PC-3 (cell line): Measurements from ENCODE around the gene UBA1. TPM values are rescaled to one million over a fixed set of nuclear protein-coding genes. Genes with fewer than 3 reads are reported as not detected.

Experiments
- ATAC-seq: fragments of 200-7000 bp; cut with Tn5 transposase; 2 replicates; pipeline ENCODE4 v1.9.1; 2020; ENCODE audit warnings: mild to moderate bottlenecking, moderate library complexity
- BruUV-seq: library from RNA; stranded (reverse); fragments of 400-500 nt; replicated peaks from 2 replicates; lab custom pipeline; 2021; lab: Mats Ljungman, UMichigan
- CTCF ChIA-PET: fragments of 300-600 bp; sonication (Branson Sonifier 250); formaldehyde crosslinking; loops from one replicate; lab custom pipeline; 2022; ENCODE audit warnings: antibody characterized with exemption; lab: Charles Lee
- POLR2A ChIA-PET: fragments of 300-600 bp; sonication (Branson Sonifier 250); formaldehyde crosslinking; loops from one replicate; lab custom pipeline; 2022; ENCODE audit warnings: antibody characterized with exemption; ENCODE audit not compliant: unreplicated experiment; lab: Charles Lee
- DNase-seq: peaks from one replicate; pipeline ENCODE4 v3.0.0-alpha.2; 2015
- H2AFZ ChIP-seq: fragments of 300-600 bp; sonication (generic); 2 replicates; pipeline ENCODE4 v1.6.0; 2016; ENCODE audit warnings: antibody characterized with exemption, low read length
- H3F3A ChIP-seq: fragments of 300-600 bp; sonication (generic); one replicate; pipeline ENCODE4 v1.6.0; 2017; ENCODE audit warnings: antibody characterized with exemption, low read length, control low read depth, mild to moderate bottlenecking; ENCODE audit not compliant: unreplicated experiment
- H3K27ac ChIP-seq: fragments of 300-600 bp; sonication (generic); 2 replicates; pipeline ENCODE4 v1.5.1; 2016; ENCODE audit warnings: mild to moderate bottlenecking, low read length
- H3K27me3 ChIP-seq: fragments of 300-600 bp; sonication (generic); 2 replicates; pipeline ENCODE4 v1.6.1; 2016; ENCODE audit warnings: low read length, mixed read lengths
- H3K36me3 ChIP-seq: fragments of 300-600 bp; sonication (generic); 2 replicates; pipeline ENCODE4 v1.6.1; 2016; ENCODE audit warnings: low read depth, mixed run types, low read length, mixed read lengths
- H3K4me1 ChIP-seq: fragments of 300-600 bp; sonication (generic); 2 replicates; pipeline ENCODE4 v1.5.1; 2016; ENCODE audit warnings: low read length; ENCODE audit not compliant: insufficient read depth
- H3K4me2 ChIP-seq: fragments of 300-600 bp; sonication (generic); 2 replicates; pipeline ENCODE4 v1.6.0; 2016; ENCODE audit warnings: low read length
- H3K4me3 ChIP-seq: fragments of 300-600 bp; sonication (generic); 2 replicates; pipeline ENCODE4 v1.5.1; 2016; ENCODE audit warnings: mild to moderate bottlenecking, low read length, mixed read lengths
- H3K79me2 ChIP-seq: fragments of 300-600 bp; sonication (generic); 2 replicates; pipeline ENCODE4 v1.6.1; 2017; ENCODE audit warnings: low read length, mixed read lengths
- H3K9ac ChIP-seq: fragments of 300-600 bp; sonication (generic); 2 replicates; pipeline ENCODE4 v1.6.0; 2016; ENCODE audit warnings: mild to moderate bottlenecking, low read length
- H3K9me2 ChIP-seq: fragments of 300-600 bp; sonication (generic); replicated peaks from 2 replicates; pipeline ENCODE4 v1.6.1; 2016; ENCODE audit warnings: mixed run types, low read length, mixed read lengths
- H3K9me3 ChIP-seq: fragments of 300-600 bp; sonication (generic); 2 replicates; pipeline ENCODE4 v1.6.1; 2016; ENCODE audit warnings: low read length, mixed read lengths
- H4K20me1 ChIP-seq: fragments of 300-600 bp; sonication (generic); 2 replicates; pipeline ENCODE4 v1.6.1; 2016; ENCODE audit warnings: low read length, mixed read lengths
- EZH2 ChIP-seq: fragments of 300-600 bp; sonication (generic); IDR thresholded peaks from one replicate; pipeline ENCODE4 v1.6.1; 2017; ENCODE audit warnings: antibody characterized with exemption, mild to moderate bottlenecking, low read length; ENCODE audit not compliant: unreplicated experiment
- EZH2phosphoT487 ChIP-seq: fragments of 300-600 bp; sonication (generic); IDR thresholded peaks from 2 replicates; pipeline ENCODE4 v1.6.1; 2018; ENCODE audit warnings: mild to moderate bottlenecking, antibody characterized with exemption, low read length, borderline replicate concordance
- intact Hi-C: fragments of 100-400 bp; cut with micrococcal nuclease; formaldehyde crosslinking; loops from 2 replicates; pipeline ENCODE4 v1.9.0; 2023
- total RNA-seq: library from RNA; depleted of rRNA; stranded (reverse); fragments of >200 nt; gene quantifications from 2 replicates; pipeline ENCODE4 v1.2.3, GENCODE V29; 2014
- TF ChIP-seq, protein P1 (sequence below): fragments of 300-600 bp; sonication (generic); conservative IDR thresholded peaks from 2 replicates; pipeline ENCODE4 v1.5.1; 2017; ENCODE audit warnings: antibody characterized with exemption, low read depth, mild to moderate bottlenecking, low read length

Gene UBA1
- total RNA-seq, 1 experiment from 2014 or later, result 282 TPM

- TF ChIP-seq EZH2, result no peak
- TF ChIP-seq EZH2phosphoT487, result no peak
- TF ChIP-seq, protein P1, sequence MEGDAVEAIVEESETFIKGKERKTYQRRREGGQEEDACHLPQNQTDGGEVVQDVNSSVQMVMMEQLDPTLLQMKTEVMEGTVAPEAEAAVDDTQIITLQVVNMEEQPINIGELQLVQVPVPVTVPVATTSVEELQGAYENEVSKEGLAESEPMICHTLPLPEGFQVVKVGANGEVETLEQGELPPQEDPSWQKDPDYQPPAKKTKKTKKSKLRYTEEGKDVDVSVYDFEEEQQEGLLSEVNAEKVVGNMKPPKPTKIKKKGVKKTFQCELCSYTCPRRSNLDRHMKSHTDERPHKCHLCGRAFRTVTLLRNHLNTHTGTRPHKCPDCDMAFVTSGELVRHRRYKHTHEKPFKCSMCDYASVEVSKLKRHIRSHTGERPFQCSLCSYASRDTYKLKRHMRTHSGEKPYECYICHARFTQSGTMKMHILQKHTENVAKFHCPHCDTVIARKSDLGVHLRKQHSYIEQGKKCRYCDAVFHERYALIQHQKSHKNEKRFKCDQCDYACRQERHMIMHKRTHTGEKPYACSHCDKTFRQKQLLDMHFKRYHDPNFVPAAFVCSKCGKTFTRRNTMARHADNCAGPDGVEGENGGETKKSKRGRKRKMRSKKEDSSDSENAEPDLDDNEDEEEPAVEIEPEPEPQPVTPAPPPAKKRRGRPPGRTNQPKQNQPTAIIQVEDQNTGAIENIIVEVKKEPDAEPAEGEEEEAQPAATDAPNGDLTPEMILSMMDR, result no peak
- CTCF ChIA-PET, result no interaction called here
- Histone ChIP-seq H3K36me3 (peaks cover 15% of the 10 kb centered on the region; the same call in 1 of the 2 replicates), H3K27me3 (no peaks in the 10 kb centered on the region), H3F3A (no peaks in the 10 kb centered on the region), H3K4me2 (no peak overlapping the region), H3K79me2 (no peaks in the 10 kb centered on the region), H3K9ac (no peak overlapping the region), H3K27ac (no peak overlapping the region), H3K4me3 (no peak overlapping the region), H2AFZ (no peak overlapping the region), H3K9me3 (no peaks in the 10 kb centered on the region), H3K4me1 (peaks cover 4% of the 10 kb centered on the region; the same call in 1 of the 2 replicates), H4K20me1 (no peaks in the 10 kb centered on the region), H3K9me2 (no peaks in the 10 kb centered on the region)
- no peak for DNase-seq
- intact Hi-C loops, result no loop called here
- no TSS peak for BruUV-seq
- ATAC-seq, result no peak
- POLR2A ChIA-PET, result no interaction called here
Observed at GRCh38 chrX:47176101-47176740, 17.4 kb upstream of the UBA1 start.

- H3K27ac ChIP-seq, result no peak overlapping the region
- POLR2A ChIA-PET, result no interaction called here
- no peak for DNase-seq
- peaks cover 4% of the 10 kb centered on the region; the same call in 1 of the 2 replicates for H3K4me1 ChIP-seq
- H3K9me2 ChIP-seq, result no peaks in the 10 kb centered on the region
- TF ChIP-seq, protein P1, result no peak
- TF ChIP-seq EZH2phosphoT487 (no peak), EZH2 (no peak)
- no peaks in the 10 kb centered on the region for H3K79me2 ChIP-seq
- H3K27me3 ChIP-seq, result no peaks in the 10 kb centered on the region
- CTCF ChIA-PET, result no interaction called here
- no peak for ATAC-seq
- no peaks in the 10 kb centered on the region for H4K20me1 ChIP-seq
- H3F3A ChIP-seq, result no peaks in the 10 kb centered on the region
- no TSS peak for BruUV-seq
- H3K9me3 ChIP-seq, result no peaks in the 10 kb centered on the region
- H2AFZ ChIP-seq, result no peak overlapping the region
- intact Hi-C loops, result no loop called here
- H3K36me3 ChIP-seq, result peaks cover 19% of the 10 kb centered on the region; the same call in 1 of the 2 replicates
- H3K4me2 ChIP-seq, result no peak overlapping the region
- no peak overlapping the region for H3K9ac ChIP-seq
- H3K4me3 ChIP-seq, result no peak overlapping the region
Observed at GRCh38 chrX:47177079-47177478, 16.6 kb upstream of the UBA1 start.

DNA sequence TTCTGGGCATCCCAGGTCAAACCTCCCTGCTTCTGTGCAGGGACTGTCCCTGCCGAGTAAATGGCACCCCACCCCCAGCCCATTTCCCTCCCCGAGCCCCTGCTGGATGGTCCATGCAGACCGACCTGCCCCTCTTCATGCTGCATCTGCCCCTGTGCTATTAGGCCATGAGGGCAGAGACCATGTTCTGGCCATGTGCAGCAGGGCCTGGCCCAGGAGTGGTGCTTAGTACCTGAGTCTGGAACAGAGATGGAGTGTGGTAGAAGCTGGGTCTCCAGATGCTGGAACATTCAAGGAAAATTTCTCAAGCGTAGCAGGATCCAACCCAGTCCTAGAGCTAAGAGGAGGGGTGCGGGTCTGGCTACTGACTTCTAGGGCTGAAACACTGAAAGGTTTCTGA is 15.3 kb upstream of the UBA1 start:
- no TSS peak for BruUV-seq
- TF ChIP-seq EZH2phosphoT487, result no peak
- TF ChIP-seq, protein P1, result no peak
- no peak for TF ChIP-seq EZH2
- H3K4me1 ChIP-seq, result peaks cover 4% of the 10 kb centered on the region; the same call in 1 of the 2 replicates
- no peaks in the 10 kb centered on the region for H3K9me2 ChIP-seq
- H3F3A ChIP-seq, result no peaks in the 10 kb centered on the region
- H3K27ac ChIP-seq, result no peak overlapping the region
- no peak overlapping the region for H2AFZ ChIP-seq
- H3K9ac ChIP-seq, result no peak overlapping the region
- intact Hi-C loops, result no loop called here
- CTCF ChIA-PET, result no interaction called here
- no peaks in the 10 kb centered on the region for H4K20me1 ChIP-seq
- ATAC-seq (no peak), DNase-seq (no peak)
- no peaks in the 10 kb centered on the region for H3K79me2 ChIP-seq
- H3K4me2 ChIP-seq, result no peak overlapping the region
- H3K4me3 ChIP-seq, result no peak overlapping the region
- H3K36me3 ChIP-seq, result peaks cover 19% of the 10 kb centered on the region; the same call in 1 of the 2 replicates
- POLR2A ChIA-PET, result no interaction called here
- no peaks in the 10 kb centered on the region for H3K27me3 ChIP-seq
- no peaks in the 10 kb centered on the region for H3K9me3 ChIP-seq
